Measurements from ENCODE around the gene MRPL34.

Gene MRPL34

GRCh38 chr19:17341845-17342244, 36.2 kb downstream of the MRPL34 start:
- H3K36me3 Mint-ChIP-seq, result peaks cover 7% of the 10 kb centered on the region
- no peaks in the 10 kb centered on the region for H3K9me3 Mint-ChIP-seq
- H3K4me1 Mint-ChIP-seq, result peaks cover 29% of the 10 kb centered on the region
- H3K27me3 Mint-ChIP-seq, result no peaks in the 10 kb centered on the region
- H3K27ac Mint-ChIP-seq, result no peak overlapping the region
- CTCF ChIA-PET, result interaction anchor here (0.7 kb wide), 1 partner anchor 304 kb away, joined by 3 read pairs; no protein-coding TSS in a partner anchor
- DNase-seq, result no peak
- H3K4me3 Mint-ChIP-seq, result no peak overlapping the region

GRCh38 chr19:17346109-17346671, 40.5 kb downstream of the MRPL34 start:
- Mint-ChIP-seq H3K27ac (no peak overlapping the region), H3K4me1 (peaks cover 19% of the 10 kb centered on the region), H3K4me3 (no peak overlapping the region), H3K9me3 (no peaks in the 10 kb centered on the region), H3K36me3 (peaks cover 3% of the 10 kb centered on the region), H3K27me3 (peaks cover 42% of the 10 kb centered on the region)
- DNase-seq, result peak; percentile 85
- CTCF ChIA-PET, result interaction anchor here (0.9 to 5.8 kb wide), 6 partner anchors 10 to 120 kb away, joined by 4 to 44 read pairs (median 6); no protein-coding TSS in a partner anchor

GRCh38 chr19:17347361-17347760, 41.7 kb downstream of the MRPL34 start:
- Mint-ChIP-seq H3K27me3 (peaks cover 43% of the 10 kb centered on the region), H3K9me3 (no peaks in the 10 kb centered on the region), H3K27ac (no peak overlapping the region), H3K4me3 (no peak overlapping the region), H3K36me3 (peaks cover 3% of the 10 kb centered on the region), H3K4me1 (peaks cover 26% of the 10 kb centered on the region)
- no peak for DNase-seq
- CTCF ChIA-PET, result interaction anchor here (0.9 to 5.8 kb wide), 8 partner anchors 9 to 118 kb away, joined by 3 to 44 read pairs (median 4); partner anchors contain the start of gene MRPL34

- no peak overlapping the region for H3K4me3 Mint-ChIP-seq
- CTCF ChIA-PET, result interaction anchor here (0.9 to 5.8 kb wide), 7 partner anchors 8 to 118 kb away, joined by 3 to 44 read pairs (median 3); partner anchors contain the start of gene MRPL34
- no peaks in the 10 kb centered on the region for H3K9me3 Mint-ChIP-seq
- DNase-seq, result no peak
- H3K4me1 Mint-ChIP-seq, result peaks cover 26% of the 10 kb centered on the region
- peaks cover 2% of the 10 kb centered on the region for H3K36me3 Mint-ChIP-seq
- no peak overlapping the region for H3K27ac Mint-ChIP-seq
- H3K27me3 Mint-ChIP-seq, result peaks cover 48% of the 10 kb centered on the region
Measured at GRCh38 chr19:17347877-17348276, 42.2 kb downstream of the MRPL34 start.

GRCh38 chr19:17348700-17349099, 43.0 kb downstream of the MRPL34 start:
- DNase-seq, result no peak
- CTCF ChIA-PET, result interaction anchor here (5.8 kb wide), 1 partner anchor 37 kb away, joined by 44 read pairs; no protein-coding TSS in a partner anchor
- Mint-ChIP-seq H3K27me3 (peaks cover 54% of the 10 kb centered on the region), H3K9me3 (no peaks in the 10 kb centered on the region), H3K4me1 (peaks cover 26% of the 10 kb centered on the region), H3K36me3 (peaks cover 2% of the 10 kb centered on the region), H3K27ac (no peak overlapping the region), H3K4me3 (no peak overlapping the region)

- Mint-ChIP-seq H3K4me3 (no peak overlapping the region), H3K36me3 (no peaks in the 10 kb centered on the region), H3K4me1 (peaks cover 19% of the 10 kb centered on the region), H3K27me3 (peaks cover 53% of the 10 kb centered on the region), H3K27ac (no peak overlapping the region), H3K9me3 (no peaks in the 10 kb centered on the region)
- CTCF ChIA-PET, result no interaction called here
- no peak for DNase-seq
Measured at GRCh38 chr19:17351815-17352435, 46.3 kb downstream of the MRPL34 start.

GRCh38 chr19:17352608-17353280, 47.1 kb downstream of the MRPL34 start:
- Mint-ChIP-seq H3K4me3 (no peak overlapping the region), H3K9me3 (no peaks in the 10 kb centered on the region), H3K36me3 (no peaks in the 10 kb centered on the region), H3K27me3 (peaks cover 45% of the 10 kb centered on the region), H3K27ac (no peak overlapping the region), H3K4me1 (peaks cover 14% of the 10 kb centered on the region)
- CTCF ChIA-PET, result no interaction called here
- DNase-seq, result no peak

GRCh38 chr19:17353386-17353785, 47.7 kb downstream of the MRPL34 start:
- no peaks in the 10 kb centered on the region for H3K9me3 Mint-ChIP-seq
- CTCF ChIA-PET, result no interaction called here
- peaks cover 14% of the 10 kb centered on the region for H3K4me1 Mint-ChIP-seq
- no peaks in the 10 kb centered on the region for H3K36me3 Mint-ChIP-seq
- no peak for DNase-seq
- no peak overlapping the region for H3K4me3 Mint-ChIP-seq
- no peak overlapping the region for H3K27ac Mint-ChIP-seq
- peaks cover 44% of the 10 kb centered on the region for H3K27me3 Mint-ChIP-seq

All from activated naive CD4-positive, alpha-beta T cell treated with anti-CD3 and anti-CD28 coated beads, Interleukin-2, amount 10 ng/mL, durations not matched to agents 7 days and 5 days (primary cell).